GM04503 (cell line): Measurements from ENCODE around the gene ACER2.
"Not testable (repeated sequence)": the region's sequence is repeated elsewhere in the genome, so short reads cannot be mapped to it uniquely, and the experiment has no call there.

ENCODE experiments used
- DNase-seq: peaks from one replicate; pipeline ENCODE4 v3.0.0-alpha.2; 2012; ENCODE audit warnings: low read depth

The ACER2 gene

GRCh38 chr9:19408693-19409400 lies at the start of gene ACER2:
Gene ACER2 (plus strand): TSS chr9:19409009. CDS start chr9:19409085, 76 bp downstream.
- DNase-seq, result no peak

DNA sequence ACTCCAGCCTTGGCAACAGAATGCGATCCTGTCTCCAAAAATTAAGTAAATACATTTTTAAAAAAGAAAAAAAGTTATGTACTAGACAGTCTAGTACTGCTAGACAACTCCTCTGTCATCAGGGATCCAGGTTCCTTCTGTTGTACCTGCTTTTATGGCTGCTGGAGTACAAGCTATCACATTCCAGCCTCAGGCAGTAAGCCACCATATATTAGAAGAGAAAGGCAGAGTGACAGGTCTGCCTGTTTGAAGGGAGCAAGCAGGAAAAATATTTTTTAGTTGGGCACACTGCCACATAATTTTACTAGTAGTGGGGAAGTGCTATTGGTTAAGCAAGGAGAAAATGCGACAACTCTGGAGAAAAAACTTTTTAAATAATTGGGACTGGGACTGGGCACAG lies 39.7 kb upstream of the ACER2 start:
- no peak for DNase-seq

GRCh38 chr9:19371942-19372341 lies 36.9 kb upstream of the ACER2 start:
- DNase-seq, result no peak

GRCh38 chr9:19372567-19372966 lies 36.2 kb upstream of the ACER2 start:
- no peak for DNase-seq

DNA sequence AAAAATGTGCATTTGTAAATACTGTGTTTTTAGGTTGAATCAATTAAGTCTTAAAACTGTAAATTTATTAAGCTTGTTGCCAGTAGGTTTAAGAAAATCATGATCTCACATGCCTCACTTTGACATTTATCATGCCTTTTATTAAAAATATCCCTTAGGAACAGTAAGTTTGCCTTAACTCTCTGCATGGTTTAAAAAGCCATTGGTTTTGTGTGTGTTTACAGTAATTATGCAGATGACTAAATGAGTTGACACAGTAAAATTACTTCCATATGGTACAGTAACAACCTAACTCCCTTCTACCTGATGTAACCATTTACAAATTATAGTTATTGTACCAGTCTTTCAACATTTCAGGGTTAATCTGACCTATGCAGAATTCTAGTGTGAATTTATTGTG lies 35.3 kb upstream of the ACER2 start:
- DNase-seq, result no peak

DNA sequence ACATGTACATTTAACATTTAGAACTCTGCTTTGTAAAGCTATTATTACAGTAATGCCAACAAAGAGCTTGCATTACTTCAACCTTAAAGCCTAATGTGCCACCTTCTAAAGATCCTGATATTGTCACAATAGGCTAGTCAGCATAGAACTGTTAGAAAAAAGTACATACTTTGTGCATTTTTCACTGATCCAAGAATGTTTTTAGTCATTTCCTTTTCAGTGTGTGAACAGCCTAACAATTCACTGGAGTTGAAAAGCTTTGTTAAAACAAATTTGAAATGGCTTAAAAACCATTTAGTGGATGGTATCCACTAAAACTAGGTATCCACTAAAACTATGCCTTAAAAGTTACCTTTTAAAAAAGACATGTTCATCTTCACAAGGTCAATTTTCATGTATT lies 33.3 kb upstream of the ACER2 start:
- DNase-seq, result peak; percentile 27

- no peak for DNase-seq
Observed at GRCh38 chr9:19376931-19377330, 31.9 kb upstream of the ACER2 start.

DNA sequence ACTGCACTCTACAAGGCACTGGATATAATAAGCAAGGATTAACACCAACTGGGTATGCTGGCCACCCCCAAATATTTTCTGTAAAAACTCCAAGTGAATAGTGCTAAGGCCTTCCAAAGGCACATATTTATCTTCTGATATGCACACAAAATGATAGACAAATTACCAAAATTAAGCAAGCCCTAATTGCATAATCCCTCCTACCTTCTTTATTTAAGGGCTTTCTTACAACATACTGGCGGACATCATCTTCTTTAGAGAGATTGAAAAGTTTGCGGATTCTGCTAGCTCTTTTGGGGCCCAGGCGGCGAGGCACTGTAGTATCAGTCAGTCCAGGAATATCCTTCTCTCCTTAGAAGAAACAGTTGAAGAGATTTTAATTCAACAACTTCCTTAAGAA lies 30.6 kb upstream of the ACER2 start:
- no peak for DNase-seq

GRCh38 chr9:19378647-19379046 lies 30.2 kb upstream of the ACER2 start:
- DNase-seq, result no peak

- no peak for DNase-seq
Observed at GRCh38 chr9:19379283-19379682, 29.5 kb upstream of the ACER2 start.

GRCh38 chr9:19379697-19380046 lies 29.1 kb upstream of the ACER2 start:
- no peak for DNase-seq

DNA sequence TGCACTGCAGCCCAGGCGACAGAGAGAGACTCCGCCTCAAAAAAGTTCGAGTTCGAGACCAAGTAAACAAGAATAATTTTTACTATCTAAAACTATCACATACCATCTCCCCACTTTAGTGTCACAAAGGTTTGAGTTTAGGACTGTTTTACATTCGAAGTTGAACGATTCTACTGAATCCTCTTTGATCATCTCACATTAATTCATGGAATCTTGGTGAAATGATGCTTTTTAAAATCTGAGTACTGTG lies 28.1 kb upstream of the ACER2 start:
- DNase-seq, result no peak

DNA sequence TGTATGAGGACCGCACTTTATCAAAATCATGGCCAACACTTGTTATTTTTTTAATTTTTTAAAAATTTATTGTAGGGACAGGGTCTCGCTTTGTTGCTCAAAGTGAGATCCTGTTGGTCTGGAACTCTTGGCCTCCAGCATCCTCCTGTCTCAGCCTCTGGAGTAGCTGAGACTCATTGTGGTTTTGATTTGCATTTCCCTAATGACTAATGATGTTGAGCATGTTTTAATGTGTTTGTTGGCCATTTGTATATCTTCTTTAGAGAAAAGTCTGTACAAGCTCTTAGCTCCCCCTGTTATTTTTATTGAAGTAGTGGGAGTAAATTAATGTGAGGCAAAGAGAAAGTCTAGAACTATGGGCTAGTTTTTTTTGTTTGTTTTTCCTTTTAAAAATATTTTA lies 27.2 kb upstream of the ACER2 start:
- DNase-seq, result no peak

DNA sequence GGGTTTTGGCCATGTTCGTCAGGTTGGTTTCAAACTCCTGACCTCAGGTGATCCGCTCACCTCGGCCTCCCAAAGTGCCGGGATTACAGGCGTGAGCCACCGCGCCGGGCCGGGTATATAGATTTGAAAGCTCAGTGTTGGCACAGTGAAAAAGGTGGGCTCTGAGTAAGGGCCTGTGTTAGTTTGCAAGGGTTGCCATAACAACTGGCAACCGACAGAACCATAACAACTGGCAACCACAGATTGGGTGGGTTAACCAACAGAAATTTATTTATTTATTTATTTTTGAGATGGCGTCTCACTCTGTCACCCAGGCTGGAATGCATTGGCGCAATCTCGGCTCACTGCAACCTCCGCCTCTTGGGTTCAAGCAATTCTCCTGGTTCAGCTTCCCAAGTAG lies 23.6 kb upstream of the ACER2 start:
- DNase-seq, result not testable (repeated sequence)

GRCh38 chr9:19385786-19386501 lies 22.9 kb upstream of the ACER2 start:
- DNase-seq, result no peak

GRCh38 chr9:19386502-19387044 lies 22.2 kb upstream of the ACER2 start:
- no peak for DNase-seq

- DNase-seq, result no peak
Observed at GRCh38 chr9:19387317-19387716, 21.5 kb upstream of the ACER2 start.

GRCh38 chr9:19389539-19389938 lies 19.3 kb upstream of the ACER2 start:
- DNase-seq, result not testable (repeated sequence)

DNA sequence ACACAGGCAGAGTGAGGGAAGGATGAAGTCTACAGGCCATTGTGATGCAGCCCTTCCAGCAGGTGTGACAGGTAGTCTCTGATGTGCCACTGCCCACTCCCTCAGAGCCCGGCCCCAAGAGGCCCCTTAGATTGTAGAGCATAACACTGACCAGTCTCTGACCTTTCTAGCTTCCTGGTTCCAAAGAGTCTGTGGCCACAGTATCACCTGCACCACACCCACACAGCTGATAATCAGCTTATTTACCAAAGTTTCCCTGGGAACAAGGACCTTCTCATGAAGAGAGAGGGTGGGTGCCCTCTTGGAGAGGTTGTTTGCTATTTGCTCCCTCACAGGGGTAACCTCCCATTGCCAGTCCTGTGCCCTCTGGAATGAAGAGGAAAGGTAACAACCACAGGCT lies 11.0 kb upstream of the ACER2 start:
- DNase-seq, result no peak

DNA sequence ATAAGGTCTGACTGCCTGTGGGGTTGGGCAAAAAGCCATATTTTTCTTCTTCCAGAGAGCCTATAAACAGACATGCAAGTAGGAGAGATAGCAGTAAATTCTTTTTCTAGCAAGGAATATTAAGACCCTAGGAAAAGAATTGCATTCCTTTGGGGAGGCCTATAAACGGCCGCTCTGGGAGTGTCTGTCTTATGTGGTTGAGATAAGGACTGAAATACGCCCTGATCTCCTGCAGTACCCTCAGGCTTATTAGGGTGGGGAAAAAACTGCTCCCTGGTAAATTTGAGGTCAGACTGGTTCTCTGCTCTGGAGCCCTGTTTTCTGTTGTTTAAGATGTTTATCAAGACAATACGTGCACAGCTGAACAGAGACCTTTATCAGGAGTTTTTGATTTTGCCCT lies 5.6 kb upstream of the ACER2 start:
- DNase-seq, result not testable (repeated sequence)

- no peak for DNase-seq
Observed at GRCh38 chr9:19404283-19405075, 4.3 kb upstream of the ACER2 start.

GRCh38 chr9:19405771-19406170 lies 3.0 kb upstream of the ACER2 start:
- no peak for DNase-seq

DNA sequence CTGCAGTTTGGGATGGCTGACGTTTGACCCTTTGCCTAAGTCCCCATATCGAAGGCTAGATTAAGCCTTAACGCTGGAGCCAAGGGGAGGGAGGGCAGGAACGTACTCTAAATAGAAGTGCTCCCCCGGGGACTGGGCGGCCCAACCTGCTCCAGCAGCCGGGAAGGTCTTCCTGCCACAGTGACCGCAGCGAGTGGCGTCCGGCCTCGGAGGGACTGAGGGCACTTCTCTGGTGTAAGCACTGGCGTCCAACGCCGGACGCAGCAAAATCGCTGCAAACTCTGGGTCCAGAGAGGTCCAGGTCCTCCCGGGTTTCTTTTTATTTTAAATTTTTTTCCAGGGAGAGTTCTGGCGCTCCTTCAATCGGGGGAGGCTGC lies 505 bp upstream of the ACER2 start:
- DNase-seq, result no peak
